Measurements from ENCODE around the gene DGCR2. TPM values are rescaled to one million over a fixed set of nuclear protein-coding genes. Genes with fewer than 3 reads are reported as not detected.

Gene DGCR2
- total RNA-seq, 2 donors from 2014 or later, result 94.3 to 107 TPM

- Histone ChIP-seq H3K9me3 (no peaks in the 10 kb centered on the region), H3K27me3 (replicated peaks; ENCODE audit: insufficient read depth) (no peaks in the 10 kb centered on the region), H3K4me3 (no peak overlapping the region), H3K36me3 (no peaks in the 10 kb centered on the region), H3K4me1 (replicated peaks) (no peaks in the 10 kb centered on the region), H3K27ac (no peak overlapping the region)
- no peak for DNase-seq (ENCODE audit: low spot score)
- intact Hi-C loops (cut with DNase I), result no loop called here
- no peak for TF ChIP-seq CTCF (IDR thresholded peaks at IDR 0.05)
- TF ChIP-seq POLR2AphosphoS5 (IDR thresholded peaks at IDR 0.05), result no peak
- WGBS, result 73% methylated on average over 16 of the region's 16 CpGs
These were observed 5.3 kb upstream of the DGCR2 start for GRCh38 chr22:19127329-19128008.

DNA sequence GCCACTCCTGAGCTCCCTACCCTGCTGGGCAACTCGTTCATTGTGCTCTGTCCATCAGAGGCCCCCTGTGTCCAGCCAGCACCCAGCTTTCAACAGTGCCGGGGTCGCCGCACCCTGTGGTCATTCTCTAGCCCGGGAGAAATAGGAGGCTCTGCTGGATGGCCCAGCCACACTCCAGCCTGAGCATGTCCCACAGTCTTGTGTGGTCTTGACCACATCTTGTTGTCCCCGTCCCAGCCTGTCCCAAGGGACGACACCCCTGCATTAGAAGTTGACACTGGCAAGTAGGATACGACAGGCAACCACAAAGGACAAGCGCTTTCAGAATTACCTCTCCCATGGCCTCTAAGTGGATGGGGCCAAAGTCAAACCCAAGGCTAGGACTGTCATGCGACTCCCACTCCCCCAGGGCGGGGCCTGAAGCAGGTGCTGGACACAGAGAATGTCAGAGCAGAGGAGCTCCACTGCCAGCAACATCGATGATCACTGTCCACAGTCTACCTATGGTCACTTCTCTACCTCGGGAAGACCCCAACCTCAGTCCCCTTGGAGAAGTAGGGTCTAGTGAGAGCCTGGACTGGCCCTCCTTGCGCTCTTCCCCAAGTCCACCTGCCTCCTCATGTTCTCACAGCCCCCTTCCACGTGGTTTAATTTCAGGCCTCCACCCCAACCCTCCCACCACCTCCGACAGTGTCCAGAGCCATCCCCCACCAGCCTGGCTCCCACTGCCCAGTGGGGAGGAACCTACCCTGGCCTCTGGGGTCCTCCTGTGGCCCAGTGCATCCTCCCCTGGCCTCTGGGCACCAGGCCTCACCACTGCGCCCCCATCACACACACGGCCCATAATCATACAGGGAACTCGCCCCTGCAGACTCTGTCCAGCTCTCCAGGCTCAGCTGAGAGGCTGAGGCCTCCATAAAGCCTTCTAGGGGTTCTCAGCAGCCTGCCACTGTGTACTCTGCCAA, 4.4 kb upstream of the DGCR2 start:
- Histone ChIP-seq H3K4me1 (replicated peaks) (no peaks in the 10 kb centered on the region), H3K27me3 (replicated peaks; ENCODE audit: insufficient read depth) (no peaks in the 10 kb centered on the region), H3K4me3 (no peak overlapping the region), H3K36me3 (no peaks in the 10 kb centered on the region), H3K27ac (no peak overlapping the region), H3K9me3 (no peaks in the 10 kb centered on the region)
- WGBS, result 89% methylated on average over 19 of the region's 19 CpGs
- no peak for DNase-seq (ENCODE audit: low spot score)
- intact Hi-C loops (cut with DNase I), result no loop called here
- TF ChIP-seq CTCF (IDR thresholded peaks at IDR 0.05), result no peak
- TF ChIP-seq POLR2A (IDR thresholded peaks at IDR 0.05), result no peak
- no peak for TF ChIP-seq POLR2AphosphoS5 (IDR thresholded peaks at IDR 0.05)

- Histone ChIP-seq H3K9me3 (no peaks in the 10 kb centered on the region), H3K4me1 (replicated peaks) (peaks cover 3% of the 10 kb centered on the region), H3K27me3 (replicated peaks; ENCODE audit: insufficient read depth) (no peaks in the 10 kb centered on the region), H3K27ac (no peak overlapping the region), H3K36me3 (no peaks in the 10 kb centered on the region), H3K4me3 (no peak overlapping the region)
- TF ChIP-seq CTCF (IDR thresholded peaks at IDR 0.05), result no peak
- no peak for TF ChIP-seq POLR2AphosphoS5 (IDR thresholded peaks at IDR 0.05)
- no peak for TF ChIP-seq POLR2A (IDR thresholded peaks at IDR 0.05)
- intact Hi-C loops (cut with DNase I), result no loop called here
- 88% methylated on average over 21 of the region's 21 CpGs for WGBS
- no peak for DNase-seq (ENCODE audit: low spot score)
These were observed 3.5 kb upstream of the DGCR2 start for GRCh38 chr22:19125474-19126308.

GRCh38 chr22:19125011-19125410, 2.8 kb upstream of the DGCR2 start:
- Histone ChIP-seq H3K4me1 (replicated peaks) (peaks cover 8% of the 10 kb centered on the region), H3K4me3 (no peak overlapping the region), H3K9me3 (no peaks in the 10 kb centered on the region), H3K27me3 (replicated peaks; ENCODE audit: insufficient read depth) (no peaks in the 10 kb centered on the region), H3K36me3 (no peaks in the 10 kb centered on the region), H3K27ac (no peak overlapping the region)
- TF ChIP-seq POLR2A (IDR thresholded peaks at IDR 0.05), result no peak
- TF ChIP-seq CTCF (IDR thresholded peaks at IDR 0.05), result no peak
- TF ChIP-seq POLR2AphosphoS5 (IDR thresholded peaks at IDR 0.05), result no peak
- no peak for DNase-seq (ENCODE audit: low spot score)
- intact Hi-C loops (cut with DNase I), result no loop called here
- 92% methylated on average over 10 of the region's 11 CpGs for WGBS
